ENCODE data around the gene PEAK3. TPM values are rescaled to one million over a fixed set of nuclear protein-coding genes. Genes with fewer than 3 reads are reported as not detected.

The PEAK3 gene
- total and polyA plus RNA-seq, 7 donors, result 0.01 to 0.20 (median 0.13) TPM; not detected in 1

GRCh38 chr19:2274185-2274711 lies 7.7 kb downstream of the PEAK3 start:
- ATAC-seq (no peak), DNase-seq (no peak)
- WGBS, 3 donors, result 85 to 92% (median 91%) methylated on average over 9 of the region's 9 CpGs
- H3K9me3 ChIP-seq, result no peaks in the 10 kb centered on the region
- peaks cover 47% of the 10 kb centered on the region for H3K4me1 ChIP-seq
- peak overlapping the region; percentile 99 for H3K27ac ChIP-seq
- no peaks in the 10 kb centered on the region for H3K27me3 ChIP-seq (ENCODE audit: insufficient read depth in 3 of 3, low read length in 2 of 3)
- peak overlapping the region; percentile 97 for H3K4me3 ChIP-seq
- TF ChIP-seq CTCF (IDR thresholded peaks at IDR 0.05), result no peak
- H3K36me3 ChIP-seq (ENCODE audit: insufficient read depth in 1 of 2, low read depth in 1 of 2), result peaks cover 0 to 28% of the 10 kb centered on the region in 2 donors
- intact Hi-C loops (cut with DNase I), result loop anchor here (2.0 to 10.0 kb wide), 3 partner anchors 117 to 119 kb away; partner anchors contain the start of gene AP3D1 (in 1 of the 2)

- no peaks in the 10 kb centered on the region for H3K9me3 ChIP-seq
- TF ChIP-seq CTCF (IDR thresholded peaks at IDR 0.05), result peak; percentile 95
- peaks cover 49% of the 10 kb centered on the region for H3K4me1 ChIP-seq
- H3K4me3 ChIP-seq, result peak overlapping the region; percentile 97
- intact Hi-C loops (cut with DNase I), result loop anchor here (2.0 to 10.0 kb wide), 4 partner anchors 37 to 119 kb away; partner anchors contain the start of genes PLEKHJ1 (in 2 of the 2), SF3A2 (in 2 of the 2) and AP3D1 (in 1 of the 2)
- 8 to 11% (median 11%) methylated on average over 45 of the region's 45 CpGs for WGBS, 3 donors
- no peaks in the 10 kb centered on the region for H3K27me3 ChIP-seq (ENCODE audit: insufficient read depth in 3 of 3, low read length in 2 of 3)
- peak overlapping the region; percentile 99 for H3K27ac ChIP-seq
- H3K36me3 ChIP-seq (ENCODE audit: insufficient read depth in 1 of 2, low read depth in 1 of 2), result peaks cover 0 to 28% of the 10 kb centered on the region in 2 donors
- ATAC-seq (peak; percentile 13 to 32 (median 20)), DNase-seq (peak; percentile 84 to 91)
Observed at GRCh38 chr19:2273356-2274184, 8.4 kb downstream of the PEAK3 start.

GRCh38 chr19:2271234-2272103 lies 10.5 kb downstream of the PEAK3 start:
- DNase-seq (peak; percentile 67 to 82), ATAC-seq (peak; percentile 22 to 67 (median 54))
- H3K36me3 ChIP-seq (ENCODE audit: insufficient read depth in 1 of 2, low read depth in 1 of 2), result peaks cover 0 to 28% of the 10 kb centered on the region in 2 donors
- H3K27ac ChIP-seq, result peak overlapping the region; percentile 99
- intact Hi-C loops (cut with DNase I), result loop anchor here (2.0 to 10.0 kb wide), 3 partner anchors 35 to 117 kb away; partner anchors contain the start of genes PLEKHJ1 (in 2 of the 2), SF3A2 (in 2 of the 2) and AP3D1 (in 1 of the 2)
- 18 to 33% (median 24%) methylated on average over 39 to 43 of the region's 43 CpGs for WGBS, 3 donors
- peak overlapping the region; percentile 97 for H3K4me3 ChIP-seq
- H3K4me1 ChIP-seq, result peaks cover 56% of the 10 kb centered on the region
- H3K9me3 ChIP-seq, result no peaks in the 10 kb centered on the region
- no peak for TF ChIP-seq CTCF (IDR thresholded peaks at IDR 0.05)
- H3K27me3 ChIP-seq (ENCODE audit: insufficient read depth in 3 of 3, low read length in 2 of 3), result no peaks in the 10 kb centered on the region

- intact Hi-C loops (cut with DNase I), result loop anchor here (5.0 to 10.0 kb wide), 2 partner anchors 113 to 116 kb away; partner anchors contain the start of gene AP3D1 (in 1 of the 2)
- Histone ChIP-seq H3K36me3 (ENCODE audit: insufficient read depth in 1 of 2, low read depth in 1 of 2) (peaks cover 0 to 23% of the 10 kb centered on the region in 2 donors), H3K27ac (peak overlapping the region; percentile 99), H3K9me3 (no peaks in the 10 kb centered on the region), H3K4me3 (peak overlapping the region; percentile 97), H3K27me3 (ENCODE audit: insufficient read depth in 3 of 3, low read length in 2 of 3) (no peaks in the 10 kb centered on the region), H3K4me1 (peaks cover 54% of the 10 kb centered on the region)
- WGBS, 3 donors, result 1% methylated on average over 56 to 88 of the region's 88 CpGs
- DNase-seq, result peak; percentile 91 to 95
- TF ChIP-seq CTCF (IDR thresholded peaks at IDR 0.05), result no peak
- ATAC-seq, result peak; percentile 43 to 53 (median 52)
Observed at GRCh38 chr19:2270423-2271233, 11.3 kb downstream of the PEAK3 start.
